ENCODE results near the gene BMPR1A.

The BMPR1A gene

DNA sequence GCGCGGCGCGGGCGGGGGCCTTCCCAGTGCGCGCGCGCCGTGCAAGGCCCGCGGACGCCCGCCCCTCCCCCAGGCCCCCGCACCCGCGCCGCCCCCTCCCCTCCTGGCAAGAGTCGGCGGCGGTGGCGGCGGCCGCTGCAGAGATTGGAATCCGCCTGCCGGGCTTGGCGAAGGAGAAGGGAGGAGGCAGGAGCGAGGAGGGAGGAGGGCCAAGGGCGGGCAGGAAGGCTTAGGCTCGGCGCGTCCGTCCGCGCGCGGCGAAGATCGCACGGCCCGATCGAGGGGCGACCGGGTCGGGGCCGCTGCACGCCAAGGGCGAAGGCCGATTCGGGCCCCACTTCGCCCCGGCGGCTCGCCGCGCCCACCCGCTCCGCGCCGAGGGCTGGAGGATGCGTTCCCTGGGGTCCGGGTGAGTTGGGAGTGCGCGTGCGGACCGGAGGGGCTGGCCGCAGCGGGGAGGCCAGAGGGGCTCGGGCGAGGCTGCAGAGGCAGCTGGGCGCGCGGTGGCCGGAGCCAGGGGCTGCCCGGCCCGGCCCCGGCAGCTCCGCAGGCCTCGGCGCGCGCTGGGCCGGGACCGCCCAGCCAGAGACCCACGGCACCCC, at the start of gene BMPR1A:
Gene BMPR1A, plus strand, starts transcription at position 109 of the 602 bp plus-strand sequence. CDS start 119,400 bp downstream, outside the sequence.
- DNase-seq = no peak

DNA sequence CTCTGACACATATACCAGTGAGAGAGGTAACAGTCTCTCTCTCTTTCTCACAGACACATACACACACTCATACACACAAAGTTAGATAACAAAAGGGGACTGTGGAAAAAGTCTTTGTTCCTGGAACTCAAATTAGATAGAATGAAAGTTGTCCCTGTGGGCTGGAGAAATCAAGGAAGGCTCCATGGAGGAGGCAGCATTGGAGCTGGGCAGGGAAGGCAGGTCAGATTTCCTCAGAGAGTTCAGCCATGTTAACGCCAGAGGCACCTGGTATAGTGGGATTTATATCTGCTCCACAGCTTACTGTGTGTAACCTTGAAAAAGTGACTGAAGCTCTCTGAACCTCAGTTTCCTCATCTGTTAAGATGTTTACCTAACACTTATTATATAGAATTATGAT, 49.4 kb upstream of the BMPR1A start:
- no peak for DNase-seq

DNA sequence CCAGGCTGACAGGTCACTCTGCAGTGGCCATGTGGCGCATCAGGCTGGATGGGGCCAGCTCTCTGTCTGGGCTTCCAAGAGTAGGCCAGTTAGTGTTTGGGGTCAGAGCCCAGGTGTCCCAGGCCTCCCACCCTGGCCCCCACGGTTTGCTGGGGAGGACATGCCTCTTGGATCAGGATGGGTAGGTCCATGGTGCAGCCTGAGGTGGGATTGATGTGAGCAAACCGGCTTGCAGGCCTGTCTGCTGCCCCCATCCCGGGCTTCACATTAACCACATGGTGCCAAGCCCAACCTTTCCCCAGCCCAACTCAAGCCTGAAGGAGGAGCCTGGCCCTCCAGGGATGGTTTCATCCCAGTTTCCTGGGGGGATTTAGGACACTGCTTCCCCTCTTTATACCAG, 48.9 kb upstream of the BMPR1A start:
- DNase-seq = no peak

DNA sequence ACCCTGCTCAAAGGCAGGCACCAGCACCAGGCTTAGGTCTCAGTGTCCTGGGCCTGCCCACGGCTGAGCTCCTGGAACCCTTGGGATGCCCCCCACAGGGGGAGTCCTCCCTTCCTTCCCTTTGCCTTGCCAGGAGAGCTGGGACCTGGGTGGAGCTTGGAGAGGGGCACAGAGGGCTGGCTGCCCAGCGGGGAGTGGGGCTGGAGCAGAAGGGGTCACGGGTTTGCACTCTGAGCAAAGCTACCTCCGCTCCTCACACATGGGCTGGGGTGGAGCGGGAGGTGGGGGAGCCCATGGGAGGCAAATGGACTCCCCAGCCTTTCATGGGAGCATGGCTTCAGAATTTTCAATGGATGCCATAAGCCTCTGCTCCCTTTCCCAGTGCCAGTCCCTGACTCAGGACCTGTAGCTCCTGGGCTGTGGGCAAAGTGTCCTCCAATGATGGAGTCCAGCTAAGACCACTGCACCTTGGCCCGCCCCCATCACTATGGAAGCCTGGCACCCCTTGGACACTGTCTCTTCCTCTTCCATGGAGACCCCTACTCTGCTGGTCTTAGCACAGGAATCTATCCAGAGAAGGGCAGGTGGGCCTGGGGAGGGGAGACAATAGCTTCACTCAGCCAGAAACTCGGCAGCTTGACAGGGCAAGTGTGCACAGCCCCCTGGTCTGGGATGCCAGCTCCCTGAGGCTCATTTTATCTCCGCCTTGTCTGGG, 48.2 kb upstream of the BMPR1A start:
- no peak for DNase-seq

DNA sequence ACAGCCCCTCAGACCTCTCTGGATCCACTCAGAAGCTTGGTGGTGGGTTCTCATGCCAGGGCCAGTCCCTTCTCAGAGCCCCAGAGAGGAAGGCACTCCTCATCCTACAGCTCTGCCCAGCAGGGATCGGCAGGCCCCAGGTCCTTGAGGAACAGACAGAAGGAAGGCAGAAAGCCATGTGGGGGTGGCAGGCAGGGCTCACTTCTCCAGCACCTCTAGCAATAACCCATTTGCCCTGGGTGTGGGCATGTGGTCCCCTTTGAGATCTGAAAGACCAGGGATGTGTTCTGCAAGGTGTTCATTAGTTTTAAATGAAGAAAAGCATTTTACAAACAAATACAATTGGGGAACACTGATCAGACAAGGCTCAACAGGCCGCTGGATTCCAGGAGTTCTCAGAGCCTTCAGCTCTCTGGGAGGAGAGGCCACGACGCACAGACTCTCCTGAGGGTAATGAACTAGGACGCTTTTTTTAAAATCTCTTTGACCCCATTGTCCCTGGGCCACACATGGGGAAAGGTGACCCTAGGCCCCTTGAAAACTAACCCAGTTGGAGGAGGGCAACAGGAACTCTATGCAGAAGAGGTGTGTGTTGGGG, 47.5 kb upstream of the BMPR1A start:
- no peak for DNase-seq

DNA sequence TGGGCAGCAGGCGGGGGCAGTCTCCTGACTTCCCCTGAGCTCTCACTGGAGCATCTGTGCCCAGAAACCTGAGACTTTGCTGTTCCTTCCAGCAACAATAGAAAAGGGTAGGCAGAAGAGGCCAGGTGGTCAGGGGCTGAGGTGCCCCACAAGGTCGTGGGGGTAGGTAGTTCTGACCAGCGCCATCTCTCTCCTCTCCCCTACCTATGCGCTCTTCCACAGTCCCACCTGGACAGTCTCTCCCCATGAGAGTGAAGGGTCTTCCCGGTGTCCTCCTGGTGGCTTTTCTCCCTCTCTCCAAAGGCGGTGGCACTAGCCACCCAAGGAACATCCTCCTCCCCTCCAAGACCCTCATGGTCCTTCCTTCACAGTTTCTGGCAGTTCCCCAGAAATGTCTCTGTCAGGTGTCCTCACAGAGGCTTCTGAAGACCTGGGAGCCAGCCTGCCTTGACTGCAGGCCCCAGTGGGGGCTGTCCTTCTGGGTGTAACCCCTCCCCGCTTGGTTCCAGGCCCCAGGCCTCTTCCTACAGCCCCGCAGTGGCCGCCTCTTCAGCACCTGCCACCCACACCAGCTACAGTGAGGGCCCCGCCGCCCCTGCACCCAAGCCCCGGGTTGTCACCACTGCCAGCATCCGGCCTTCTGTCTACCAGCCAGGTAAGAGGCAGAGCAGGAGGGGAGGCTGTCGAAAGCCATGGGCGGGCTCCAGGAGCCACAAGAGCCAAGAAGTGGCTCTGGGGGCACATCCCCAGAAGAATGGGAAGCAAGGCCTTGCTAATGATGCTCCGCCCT, 46.8 kb upstream of the BMPR1A start:
- DNase-seq = no peak

DNA sequence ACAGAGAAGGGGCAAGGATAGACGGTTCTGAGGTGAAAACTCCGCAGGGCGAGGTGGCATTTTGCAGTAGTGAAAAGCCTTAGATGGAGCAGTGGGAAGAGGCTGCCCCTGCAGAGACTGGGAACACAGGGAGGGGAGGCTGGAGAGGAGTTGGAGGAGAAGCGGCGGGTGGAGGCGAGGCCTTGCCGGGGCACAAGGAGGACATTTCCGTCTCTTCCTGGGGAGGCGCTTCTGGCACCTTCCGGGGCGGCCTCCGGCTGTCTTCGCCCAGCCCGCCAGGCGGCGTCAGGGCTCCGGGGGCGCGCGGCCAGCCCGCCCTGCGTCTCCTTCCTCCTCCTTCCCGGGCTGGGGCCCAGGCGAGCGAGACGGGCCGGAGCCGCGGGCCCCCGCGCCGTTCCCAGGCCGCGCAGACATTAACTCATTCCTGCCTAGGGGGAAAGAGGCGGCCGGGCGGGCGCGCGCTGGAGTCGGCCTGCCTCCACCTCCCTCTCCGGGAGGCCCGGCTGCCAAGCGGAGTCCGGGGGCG, 45.4 kb upstream of the BMPR1A start:
- DNase-seq = peak; percentile 89

DNA sequence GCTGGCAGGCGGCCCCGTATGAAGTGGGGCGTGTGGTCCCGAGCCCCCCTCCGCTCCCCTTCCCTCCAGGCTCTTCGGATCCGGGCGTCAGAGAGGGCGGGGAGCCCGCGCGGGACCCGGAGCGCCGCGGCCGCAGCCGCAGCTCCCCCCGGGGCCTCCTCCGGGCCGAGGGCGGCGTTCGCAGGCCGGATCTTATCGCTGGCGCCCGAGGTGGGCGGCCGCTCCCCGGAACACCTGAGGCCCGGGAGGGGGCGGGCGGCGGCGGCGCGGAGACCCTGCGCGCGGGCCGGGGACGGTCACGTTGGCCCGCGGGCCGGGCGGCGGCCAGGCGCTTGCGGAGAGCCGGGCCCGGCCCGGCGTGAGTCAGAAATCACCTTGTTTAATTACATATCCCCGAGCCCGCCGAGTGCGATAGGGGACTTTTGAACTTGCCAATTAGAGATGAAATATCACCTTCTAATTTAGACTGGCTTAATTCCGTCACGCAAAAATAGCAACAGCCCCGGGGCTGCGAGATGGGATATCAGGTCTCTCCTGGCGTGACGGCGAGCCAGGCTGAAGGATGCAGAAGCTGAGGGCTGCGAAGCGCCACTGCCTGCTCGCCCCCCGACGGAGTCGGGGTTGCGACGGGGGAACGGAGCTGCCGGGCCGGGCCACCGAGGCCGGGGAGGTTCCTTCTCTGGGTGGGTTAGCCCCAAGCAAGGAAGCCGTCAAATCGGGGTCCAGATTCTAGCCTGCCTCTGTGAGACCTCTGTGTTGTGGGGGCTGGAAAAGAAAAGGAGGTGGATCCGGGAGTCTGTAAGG, 44.7 kb upstream of the BMPR1A start:
- peak; percentile 60 for DNase-seq

DNA sequence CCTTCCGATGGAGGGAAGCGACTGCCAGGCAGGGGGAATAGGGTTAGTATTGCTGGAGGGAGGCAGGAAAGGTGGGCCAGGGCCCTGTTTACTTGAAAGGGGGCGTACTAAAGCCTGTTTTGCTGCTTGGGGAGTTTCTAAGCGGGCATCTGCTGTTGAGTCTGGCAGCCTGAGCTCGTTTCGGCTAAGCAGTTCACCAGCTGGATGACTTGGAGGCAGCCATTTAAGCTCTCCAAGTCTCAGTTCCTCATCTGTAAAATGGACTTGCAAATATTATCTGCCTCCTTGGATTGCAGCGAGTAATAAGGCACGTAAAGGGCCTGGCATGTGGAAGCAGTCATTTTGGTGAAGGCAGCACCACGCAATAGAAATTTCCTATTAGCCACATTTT, 44.1 kb upstream of the BMPR1A start:
- DNase-seq = peak; percentile 6

DNA sequence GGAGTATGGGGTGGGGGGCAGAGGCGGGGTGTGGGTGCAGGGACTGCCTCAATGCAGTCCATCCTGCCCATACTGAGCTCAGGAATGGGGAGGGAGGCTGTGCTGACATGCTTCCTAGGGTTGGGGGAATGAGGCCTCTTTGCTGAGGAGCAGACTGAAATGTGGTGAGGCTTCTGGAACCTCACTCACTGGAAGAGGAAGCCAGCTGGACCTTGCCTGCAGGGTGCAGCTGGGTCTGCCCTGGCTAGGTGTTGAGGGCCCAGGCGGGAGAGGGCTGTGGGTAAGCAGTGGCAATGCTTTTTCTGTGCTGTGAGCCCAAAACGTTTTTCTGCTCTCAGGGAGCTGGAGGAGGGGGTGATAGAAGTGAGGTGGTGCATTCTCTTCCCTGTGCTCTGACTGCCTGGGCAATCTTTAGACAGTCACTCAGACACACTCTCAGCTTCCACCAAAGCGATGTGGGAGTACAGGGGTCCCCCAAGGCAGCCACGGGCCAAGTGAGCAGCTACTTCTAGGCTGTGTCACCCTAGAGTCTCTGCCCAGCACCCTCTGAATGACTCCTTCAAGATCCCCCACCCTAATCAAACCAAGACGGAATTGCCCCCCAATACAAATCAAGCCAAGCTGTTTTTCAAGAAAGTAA, 41.1 kb upstream of the BMPR1A start:
- no peak for DNase-seq

DNA sequence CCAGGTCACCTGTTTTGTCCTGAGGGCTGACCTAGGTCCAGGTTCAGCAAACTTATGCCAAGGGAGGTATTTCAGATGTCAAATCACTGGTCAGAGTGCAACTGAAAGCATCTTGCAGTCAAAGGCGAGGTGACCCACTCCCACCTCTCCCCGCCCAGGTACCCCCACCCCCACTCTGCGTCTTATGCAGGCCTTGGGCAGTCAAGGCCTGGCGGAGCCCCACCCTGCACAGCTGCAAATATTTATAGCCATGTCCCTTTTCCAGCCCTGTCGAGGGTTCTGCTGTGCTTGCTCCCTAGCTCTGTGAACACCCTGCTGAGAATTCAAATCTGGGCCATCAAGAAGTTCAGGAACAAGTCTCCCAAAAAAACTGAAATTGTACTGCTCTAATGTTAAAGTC, 40.6 kb upstream of the BMPR1A start:
- no peak for DNase-seq

DNA sequence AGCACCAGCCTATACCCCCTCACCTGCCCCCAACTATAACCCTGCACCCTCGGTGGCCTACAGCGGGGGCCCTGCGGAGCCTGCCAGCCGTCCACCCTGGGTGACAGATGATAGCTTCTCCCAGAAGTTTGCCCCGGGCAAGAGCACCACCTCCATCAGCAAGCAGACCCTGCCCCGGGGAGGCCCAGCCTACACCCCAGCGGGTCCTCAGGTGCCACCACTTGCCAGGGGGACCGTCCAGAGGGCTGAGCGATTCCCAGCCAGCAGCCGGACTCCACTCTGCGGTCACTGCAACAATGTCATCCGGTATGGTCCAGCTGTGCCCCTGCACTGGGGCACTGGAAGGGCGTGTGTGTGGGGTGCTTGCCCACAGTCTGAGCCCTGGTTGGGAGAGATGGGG, 40.0 kb upstream of the BMPR1A start:
- DNase-seq = no peak

DNA sequence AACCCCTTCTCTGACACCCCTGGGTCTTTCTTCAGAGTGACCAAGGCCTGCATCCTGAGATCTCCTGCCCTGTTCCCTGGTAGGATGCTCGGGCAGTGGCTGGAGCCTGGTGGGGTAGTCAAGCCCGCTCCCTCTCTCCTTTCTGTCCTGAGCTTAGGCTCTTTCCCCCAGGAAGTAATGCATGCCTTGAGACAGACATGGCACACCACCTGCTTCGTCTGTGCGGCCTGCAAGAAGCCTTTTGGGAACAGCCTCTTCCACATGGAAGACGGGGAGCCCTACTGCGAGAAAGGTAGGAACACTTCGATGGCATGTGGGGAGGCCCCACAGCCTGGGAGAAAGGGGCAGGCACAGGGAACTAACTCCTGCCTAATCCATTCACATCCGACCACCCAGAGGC, 37.9 kb upstream of the BMPR1A start:
- no peak for DNase-seq

DNA sequence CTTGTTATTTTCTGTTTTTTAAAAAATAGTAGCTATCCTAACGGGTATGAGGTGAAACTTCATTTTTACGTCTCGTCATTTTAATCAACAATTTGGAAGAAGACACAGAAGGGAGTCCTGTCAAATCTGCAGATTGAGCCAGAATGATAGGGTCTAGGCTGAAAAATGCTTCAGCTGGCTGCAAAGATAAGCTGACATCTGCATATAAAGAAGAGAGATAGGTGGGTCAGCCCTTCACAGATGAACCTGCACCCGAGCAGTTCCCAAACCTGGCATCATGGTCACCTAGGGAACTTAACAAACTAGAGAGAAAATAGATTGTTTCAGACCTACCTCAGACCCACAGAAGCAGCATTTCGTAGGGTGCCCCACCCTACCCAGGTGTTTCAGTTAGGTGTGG, 35.2 kb upstream of the BMPR1A start:
- DNase-seq = no peak

DNA sequence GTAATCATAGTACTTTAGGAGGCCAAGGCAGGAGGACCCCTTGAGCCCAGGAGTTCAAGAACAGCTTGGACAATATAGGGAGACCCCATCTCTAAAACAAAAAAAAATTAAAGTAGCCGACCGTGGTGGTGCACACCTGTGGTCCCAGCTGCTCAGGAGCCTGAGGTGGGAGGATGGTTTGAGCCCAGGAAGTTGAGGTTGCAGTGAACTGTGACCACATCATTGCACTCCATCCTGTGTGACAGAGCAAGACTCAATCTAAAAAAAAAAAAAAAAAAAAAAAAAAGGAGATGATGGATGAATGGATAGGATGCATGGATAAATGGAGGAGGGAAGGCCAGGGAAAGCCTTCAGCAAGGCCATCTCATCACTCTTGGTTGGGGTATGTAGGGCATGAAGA, 33.4 kb upstream of the BMPR1A start:
- DNase-seq = no peak

DNA sequence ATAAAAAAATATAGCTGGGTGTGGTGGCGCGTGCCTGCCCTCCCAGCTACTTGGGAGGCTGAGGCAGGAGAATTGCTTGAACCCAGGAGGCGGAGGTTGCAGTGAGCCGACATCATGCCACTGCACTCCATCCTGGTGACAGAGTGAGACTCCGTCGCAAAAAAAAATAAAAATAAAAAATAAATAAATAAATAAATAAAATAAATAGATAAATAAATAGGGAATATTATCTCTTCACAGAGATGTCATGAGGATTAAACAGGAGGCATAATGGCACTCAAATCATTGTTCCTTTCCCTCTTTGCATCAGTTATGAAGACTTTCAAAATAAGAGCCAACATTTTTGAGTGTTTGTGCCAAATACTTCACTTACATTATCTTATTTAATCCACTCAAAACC, 32.0 kb upstream of the BMPR1A start:
- DNase-seq = no peak

DNA sequence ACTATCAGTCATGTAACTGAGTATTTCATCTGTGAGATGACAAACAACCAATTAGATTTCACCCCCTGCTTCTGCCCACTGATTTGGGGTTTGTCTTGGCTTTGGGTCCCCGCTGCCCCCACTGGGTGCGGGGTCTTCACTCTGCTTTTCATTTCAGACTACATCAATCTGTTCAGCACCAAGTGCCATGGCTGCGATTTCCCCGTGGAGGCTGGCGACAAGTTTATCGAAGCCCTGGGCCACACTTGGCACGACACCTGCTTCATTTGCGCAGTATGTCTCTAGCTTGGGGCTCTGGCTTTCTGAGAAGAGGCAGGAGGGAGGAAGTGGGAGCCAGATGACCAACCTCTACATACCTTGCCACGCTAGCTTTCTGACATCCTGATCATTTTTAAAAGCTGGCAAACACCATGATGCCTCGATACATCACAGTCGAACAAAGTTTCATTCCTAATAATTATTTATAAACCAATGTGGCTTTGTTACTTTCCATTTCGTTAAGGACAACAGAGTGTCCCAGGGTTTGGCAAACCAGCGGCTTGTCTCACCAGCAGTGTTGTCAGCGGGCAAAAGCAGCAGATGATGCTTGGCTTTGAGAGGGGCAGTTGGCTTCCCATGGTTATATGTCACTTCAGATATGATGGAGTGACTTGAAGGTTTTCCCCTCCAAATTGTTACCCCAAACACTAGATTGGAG, 30.3 kb upstream of the BMPR1A start:
- no peak for DNase-seq

DNA sequence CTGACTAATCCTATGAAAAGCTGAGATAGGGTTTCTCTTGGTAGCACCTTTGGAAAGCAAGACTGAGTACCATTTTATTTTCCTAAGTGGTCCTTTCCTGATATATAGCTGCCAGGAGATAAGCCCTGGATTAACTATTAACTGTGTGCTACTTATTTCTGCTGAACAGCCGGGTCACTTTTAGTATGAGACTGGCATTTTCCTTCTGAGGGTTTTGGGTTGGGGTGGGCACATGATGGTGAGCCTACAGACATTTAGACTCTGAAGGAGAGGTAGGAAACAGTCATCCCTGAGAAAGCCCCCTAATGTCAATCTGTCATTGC, 29.8 kb upstream of the BMPR1A start:
- no peak for DNase-seq

DNA sequence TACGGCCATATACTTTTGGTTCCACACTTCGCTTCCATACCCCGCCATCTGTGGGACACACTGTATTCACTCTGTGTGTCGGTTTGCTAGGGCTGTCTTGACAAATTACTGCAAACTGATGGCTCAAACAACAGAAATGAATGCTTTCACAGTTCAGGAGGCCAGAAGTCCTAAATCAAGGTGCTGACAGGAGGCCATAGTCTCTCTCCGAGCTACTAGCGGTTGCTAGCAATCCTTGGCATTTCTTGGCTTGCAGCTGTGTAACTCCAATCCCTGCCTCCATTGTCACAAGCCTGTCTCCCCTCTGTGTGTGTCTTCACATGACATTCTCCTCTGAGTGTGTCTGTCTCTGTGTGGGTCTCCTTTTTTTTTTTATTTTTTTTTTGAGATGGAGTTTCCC, 28.9 kb upstream of the BMPR1A start:
- DNase-seq = no peak

DNA sequence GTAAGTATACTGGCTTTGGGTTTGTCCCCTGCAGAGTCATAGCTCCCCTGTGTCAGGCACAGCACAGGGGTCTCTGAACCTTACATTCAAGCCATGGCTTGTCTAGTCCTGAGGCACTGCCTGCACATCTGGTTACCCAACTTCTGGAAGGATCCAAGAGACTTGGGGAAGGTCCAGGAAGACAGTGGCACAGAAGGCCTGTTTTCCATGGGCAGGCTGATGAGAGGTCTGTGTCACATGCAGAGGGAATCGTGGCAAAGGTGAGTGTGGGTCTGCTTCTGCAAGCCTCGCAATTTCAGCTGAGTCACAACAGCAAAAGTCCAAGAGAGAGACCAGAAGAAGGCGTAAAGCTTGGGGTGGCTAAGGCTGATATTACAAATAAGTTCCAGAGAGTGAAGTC, 28.4 kb upstream of the BMPR1A start:
- no peak for DNase-seq

DNA sequence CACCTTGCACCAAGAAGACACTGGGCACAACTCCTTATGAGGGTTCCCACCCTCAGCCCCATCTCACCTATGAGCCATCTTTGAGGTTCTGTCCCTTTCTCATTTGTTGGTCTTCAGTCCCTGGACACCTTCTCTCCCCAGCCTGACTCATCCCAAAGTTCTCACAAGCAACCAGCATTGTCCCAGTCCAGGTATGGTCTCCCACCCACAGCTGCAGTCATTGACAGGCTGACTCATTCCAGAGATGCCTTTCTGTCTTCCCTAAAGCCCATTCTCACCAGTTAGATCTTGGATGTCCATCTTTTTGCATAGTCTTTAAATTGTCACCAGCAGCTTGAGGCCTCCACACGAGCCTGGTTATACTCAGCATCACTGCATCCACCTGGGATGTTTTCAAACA, 26.7 kb upstream of the BMPR1A start:
- no peak for DNase-seq

DNA sequence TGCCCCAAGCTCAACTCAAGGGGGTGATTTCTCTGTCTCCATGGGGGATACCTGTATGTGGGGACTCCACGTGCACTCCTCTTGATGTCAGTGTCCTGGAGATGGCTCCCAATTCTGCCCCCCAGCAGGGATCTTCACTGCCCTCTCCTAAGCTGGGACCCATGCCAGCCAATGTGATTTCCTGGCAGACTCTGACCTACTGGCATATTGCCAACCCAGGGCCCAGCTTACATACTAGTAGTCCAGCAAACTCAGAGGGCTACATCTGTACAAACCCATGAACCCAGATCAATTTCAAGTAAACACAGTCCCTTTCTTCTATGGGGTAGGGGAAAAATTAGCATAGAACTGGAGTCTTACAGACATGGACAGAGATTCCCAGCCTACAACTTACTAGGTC, 26.2 kb upstream of the BMPR1A start:
- no peak for DNase-seq

Data from CD4-positive, alpha-beta T cell treated with Interleukin-10 for 1 hour (primary cell).